ENCODE measurements around the gene MAPK10. TPM values are rescaled to one million over a fixed set of nuclear protein-coding genes. Genes with fewer than 3 reads are reported as not detected.

Gene MAPK10
- total RNA-seq, 2 experiments from 2014 or later: 0.28 to 0.36 TPM

- CTCF ChIA-PET: no interaction called here
- no peaks in the 10 kb centered on the region for H3K36me3 Mint-ChIP-seq (ENCODE audit: low read depth)
- no peak overlapping the region for H3K27ac ChIP-seq (ENCODE audit: low read depth in 1 of 2, low read length in 2 of 2)
- no peak for TF ChIP-seq CTCF (IDR thresholded peaks at IDR 0.05)
- H3K36me3 ChIP-seq (ENCODE audit: insufficient read depth, low read length): no peaks in the 10 kb centered on the region
- ATAC-seq (ENCODE audit: poor library complexity) (no peak), DNase-seq (no peak)
- H3K4me1 ChIP-seq (ENCODE audit: insufficient read depth, low read length): no peaks in the 10 kb centered on the region
- H3K9me3 ChIP-seq (ENCODE audit: control insufficient read depth in 1 of 2, insufficient read depth in 1 of 2, low read length in 2 of 2): no peaks in the 10 kb centered on the region
- POLR2A ChIA-PET: no interaction called here
- no peak overlapping the region for H3K4me3 Mint-ChIP-seq
- no peak overlapping the region for H3K4me3 ChIP-seq (ENCODE audit: low read length)
- H3K9me3 Mint-ChIP-seq: no peaks in the 10 kb centered on the region
- no peaks in the 10 kb centered on the region for H3K4me1 Mint-ChIP-seq (ENCODE audit: low read depth)
- H3K27ac Mint-ChIP-seq: no peak overlapping the region
- intact Hi-C loops (cut with DNase I, micrococcal nuclease): no loop called here
- no peaks in the 10 kb centered on the region for H3K27me3 Mint-ChIP-seq
- H3K27me3 ChIP-seq (ENCODE audit: control insufficient read depth in 1 of 2, insufficient read depth in 2 of 2, low read length in 2 of 2): no peaks in the 10 kb centered on the region
Observed at GRCh38 chr4:86319390-86319789, 40.5 kb downstream of the MAPK10 start.

- Histone ChIP-seq H3K27ac (ENCODE audit: low read depth in 1 of 2, low read length in 2 of 2) (no peak overlapping the region), H3K9me3 (ENCODE audit: control insufficient read depth in 1 of 2, insufficient read depth in 1 of 2, low read length in 2 of 2) (no peaks in the 10 kb centered on the region), H3K36me3 (ENCODE audit: insufficient read depth, low read length) (no peaks in the 10 kb centered on the region), H3K4me3 (ENCODE audit: low read length) (no peak overlapping the region), H3K27me3 (ENCODE audit: control insufficient read depth in 1 of 2, insufficient read depth in 2 of 2, low read length in 2 of 2) (no peaks in the 10 kb centered on the region), H3K4me1 (ENCODE audit: insufficient read depth, low read length) (no peaks in the 10 kb centered on the region)
- ChIA-PET CTCF (no interaction called here), POLR2A (no interaction called here)
- no peak overlapping the region for H3K4me3 Mint-ChIP-seq
- no peak for TF ChIP-seq CTCF (IDR thresholded peaks at IDR 0.05)
- H3K27me3 Mint-ChIP-seq: no peaks in the 10 kb centered on the region
- intact Hi-C loops (cut with DNase I, micrococcal nuclease): no loop called here
- DNase-seq (no peak), ATAC-seq (ENCODE audit: poor library complexity) (no peak)
- no peaks in the 10 kb centered on the region for H3K36me3 Mint-ChIP-seq (ENCODE audit: low read depth)
- no peak overlapping the region for H3K27ac Mint-ChIP-seq
- no peaks in the 10 kb centered on the region for H3K4me1 Mint-ChIP-seq (ENCODE audit: low read depth)
- no peaks in the 10 kb centered on the region for H3K9me3 Mint-ChIP-seq
Observed at GRCh38 chr4:86315579-86315978, 44.3 kb downstream of the MAPK10 start.

- Mint-ChIP-seq H3K4me3 (no peak overlapping the region), H3K36me3 (ENCODE audit: low read depth) (no peaks in the 10 kb centered on the region), H3K27ac (no peak overlapping the region), H3K9me3 (no peaks in the 10 kb centered on the region), H3K27me3 (no peaks in the 10 kb centered on the region), H3K4me1 (ENCODE audit: low read depth) (no peaks in the 10 kb centered on the region)
- intact Hi-C loops (cut with DNase I, micrococcal nuclease): no loop called here
- no peaks in the 10 kb centered on the region for H3K9me3 ChIP-seq (ENCODE audit: control insufficient read depth in 1 of 2, insufficient read depth in 1 of 2, low read length in 2 of 2)
- H3K27me3 ChIP-seq (ENCODE audit: control insufficient read depth in 1 of 2, insufficient read depth in 2 of 2, low read length in 2 of 2): no peaks in the 10 kb centered on the region
- H3K27ac ChIP-seq (ENCODE audit: low read depth in 1 of 2, low read length in 2 of 2): no peak overlapping the region
- no peaks in the 10 kb centered on the region for H3K4me1 ChIP-seq (ENCODE audit: insufficient read depth, low read length)
- no peak for TF ChIP-seq CTCF (IDR thresholded peaks at IDR 0.05)
- H3K4me3 ChIP-seq (ENCODE audit: low read length): no peak overlapping the region
- no peaks in the 10 kb centered on the region for H3K36me3 ChIP-seq (ENCODE audit: insufficient read depth, low read length)
- POLR2A ChIA-PET: interaction anchor here (0.6 kb wide), 1 partner anchor 19 kb away, joined by 3 read pairs; no protein-coding TSS in a partner anchor
- CTCF ChIA-PET: no interaction called here
- no peak for DNase-seq
- no peak for ATAC-seq (ENCODE audit: poor library complexity)
Observed at GRCh38 chr4:86313656-86314055, 46.2 kb downstream of the MAPK10 start.
